ENCODE results near the gene TAP1. TPM values are rescaled to one million over a fixed set of nuclear protein-coding genes. Genes with fewer than 3 reads are reported as not detected.

TAP1 gene
- total and polyA plus RNA-seq, 9 of the 15 experiments (the other 6 are each of a cell fraction or from before 2014, with no cell fraction given): 1.3 to 6.0 (median 4.2) TPM

GRCh38 chr6:32842690-32843089 lies 10.8 kb downstream of the TAP1 start:
- Histone ChIP-seq H3K79me2 (ENCODE audit: control insufficient read depth, insufficient read depth, low read length) (peaks cover 4% of the 10 kb centered on the region; the same call in 2 of the 3 replicates), H3K9ac (ENCODE audit: insufficient read depth in 1 of 2, low read depth in 2 of 2, low read length in 2 of 2) (no peak overlapping the region), H3K36me3 (ENCODE audit: control insufficient read depth, insufficient read depth, low read length) (no peaks in the 10 kb centered on the region), H3K4me3 (no peak overlapping the region), H3K4me2 (ENCODE audit: insufficient read depth, low read length) (no peak overlapping the region), H4K20me1 (replicated peaks; ENCODE audit: control insufficient read depth, insufficient read depth, low read length) (no peaks in the 10 kb centered on the region), H3K4me1 (replicated peaks in 1 of 2; ENCODE audit: control insufficient read depth in 2 of 2, insufficient read depth in 2 of 2, low read length in 2 of 2) (peaks cover 0 to 20% of the 10 kb centered on the region in 2 experiments; a peak in 3 of 5 replicates), H2AFZ (ENCODE audit: low read depth, low read length) (no peak overlapping the region), H3K27ac (ENCODE audit: extremely low read depth, low read depth, low read length) (no peak overlapping the region), H3K9me3 (replicated peaks; ENCODE audit: control insufficient read depth, insufficient read depth, low read depth, low read length) (no peaks in the 10 kb centered on the region), H3K27me3 (ENCODE audit: control insufficient read depth in 2 of 2, insufficient read depth in 2 of 2, low read length in 2 of 2) (peaks cover 4 to 24% of the 10 kb centered on the region in 2 experiments; a peak in 2 of 5 replicates), H3K9me1 (ENCODE audit: control insufficient read depth, insufficient read depth, low read length) (no peaks in the 10 kb centered on the region)
- no TSS peak for BruUV-seq (replicated peaks)
- no peak for DNase-seq (ENCODE audit: extremely low read depth in 1 of 4, low spot score in 3 of 4)
- no peak for ATAC-seq
- no peak for FAIRE-seq
- POLR2A ChIA-PET: interaction anchor here (0.8 to 1.0 kb wide), 2 partner anchors 10 to 15 kb away, joined by 3 read pairs; no protein-coding TSS in a partner anchor
- CTCF ChIA-PET (ENCODE audit: low intra/inter-chr PET ratio): no interaction called here
- in situ Hi-C loops (cut with MboI) (no loop called here), intact Hi-C loops (cut with micrococcal nuclease) (no loop called here)
- TF ChIP-seq ATF4 (CRISPR knock-in tag; IDR thresholded peaks at IDR 0.05): no peak
- no peak for TF ChIP-seq ZNF12 (CRISPR knock-in tag; IDR thresholded peaks at IDR 0.05)
- TF ChIP-seq HSF4 (CRISPR knock-in tag; IDR thresholded peaks at IDR 0.05; ENCODE audit: borderline replicate concordance): no peak
- no peak for TF ChIP-seq STAG1 (CRISPR knock-in tag; IDR thresholded peaks at IDR 0.05; ENCODE audit: borderline replicate concordance)
- TF ChIP-seq ZNF79 (CRISPR knock-in tag; IDR thresholded peaks at IDR 0.05; ENCODE audit: low read depth): no peak
- TF ChIP-seq TCF15 (CRISPR knock-in tag; IDR thresholded peaks at IDR 0.05): no peak
- 35% methylated on average over 8 of the region's 8 CpGs for WGBS (ENCODE audit: insufficient coverage, low coverage, missing lambda C conversion rate)

All from K562 (cell line).